Activated CD8-positive, alpha-beta T cell treated with anti-CD3 and anti-CD28 coated beads for 36 hours (primary cell): ENCODE data around the gene KCNIP1. TPM values are rescaled to one million over a fixed set of nuclear protein-coding genes. Genes with fewer than 3 reads are reported as not detected.

Experiments
- ATAC-seq: fragments of 200-7000 bp; cut with Tn5 transposase; one replicate; pipeline ENCODE4 v1.10.0; 2021; ENCODE audit warnings: mild to moderate bottlenecking, moderate library complexity
- CTCF ChIA-PET: fragments of 350-600 bp; sonication (Branson Sonifier 250); formaldehyde crosslinking; loops from one replicate; lab custom pipeline; 2021; ENCODE audit warnings: antibody characterized with exemption; lab: Charles Lee
- POLR2A ChIA-PET: fragments of 350-600 bp; sonication (Branson Sonifier 250); formaldehyde crosslinking; loops from one replicate; lab custom pipeline; 2021; ENCODE audit warnings: antibody characterized with exemption; lab: Charles Lee
- DNase-seq: peaks from one replicate; pipeline ENCODE4 v3.0.0-alpha.2; 2020
- H3K27ac Mint-ChIP-seq: one replicate; pipeline ENCODE4 v1.8.0; 2021; ENCODE audit warnings: mild to moderate bottlenecking, mixed read lengths
- H3K27me3 Mint-ChIP-seq: one replicate; pipeline ENCODE4 v1.8.0; 2021; ENCODE audit warnings: mixed read lengths
- H3K36me3 Mint-ChIP-seq: one replicate; pipeline ENCODE4 v1.8.0; 2021; ENCODE audit warnings: low read depth, mixed read lengths
- H3K4me1 Mint-ChIP-seq: one replicate; pipeline ENCODE4 v1.8.0; 2021; ENCODE audit warnings: low read depth, mixed read lengths
- H3K4me3 Mint-ChIP-seq: one replicate; pipeline ENCODE4 v1.8.0; 2021; ENCODE audit warnings: mild to moderate bottlenecking, moderate library complexity, mixed read lengths
- H3K9me3 Mint-ChIP-seq: one replicate; pipeline ENCODE4 v1.8.0; 2021; ENCODE audit warnings: mixed read lengths
- intact Hi-C: fragments of 100-400 bp; cut with micrococcal nuclease; formaldehyde crosslinking; loops from one replicate; pipeline ENCODE4 v1.10.0; 2022
- total RNA-seq, 2 experiments: library from RNA; stranded (reverse); gene quantifications; one replicate each; pipeline ENCODE4 v1.2.3, GENCODE V29; 2021
- TF ChIP-seq, protein P1 (sequence below): fragments of 200-600 bp; IDR thresholded peaks from one replicate; pipeline ENCODE4 v1.8.0; 2022; ENCODE audit warnings: antibody characterized with exemption, mild to moderate bottlenecking

KCNIP1 gene
- total RNA-seq, 2 experiments from 2014 or later: not detected

DNA sequence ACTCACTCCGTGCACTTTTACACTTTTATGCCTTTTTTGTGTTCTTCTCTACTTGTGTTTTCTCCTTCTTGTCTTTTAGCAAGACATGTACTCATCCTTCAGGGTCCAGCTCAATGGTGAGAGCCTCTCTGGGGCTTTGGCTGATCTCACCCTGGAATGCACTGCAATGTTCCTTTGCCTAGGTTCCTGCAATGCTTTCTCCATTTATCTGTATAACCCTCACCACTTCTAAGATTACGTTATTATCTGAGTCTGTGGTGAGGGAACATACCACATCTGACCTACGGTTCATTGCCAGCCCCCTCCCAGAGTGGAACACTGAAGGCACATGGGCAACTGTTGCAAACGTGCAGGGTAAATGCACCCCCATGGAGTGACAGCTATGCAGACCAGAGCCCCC, 47.3 kb downstream of the KCNIP1 start:
- Mint-ChIP-seq H3K4me3 (no peak overlapping the region), H3K36me3 (no peaks in the 10 kb centered on the region), H3K4me1 (no peaks in the 10 kb centered on the region), H3K9me3 (no peaks in the 10 kb centered on the region), H3K27me3 (peaks cover 19% of the 10 kb centered on the region), H3K27ac (no peak overlapping the region)
- no peak for DNase-seq
- no peak for ATAC-seq
- POLR2A ChIA-PET: no interaction called here
- CTCF ChIA-PET: no interaction called here
- TF ChIP-seq, protein P1, sequence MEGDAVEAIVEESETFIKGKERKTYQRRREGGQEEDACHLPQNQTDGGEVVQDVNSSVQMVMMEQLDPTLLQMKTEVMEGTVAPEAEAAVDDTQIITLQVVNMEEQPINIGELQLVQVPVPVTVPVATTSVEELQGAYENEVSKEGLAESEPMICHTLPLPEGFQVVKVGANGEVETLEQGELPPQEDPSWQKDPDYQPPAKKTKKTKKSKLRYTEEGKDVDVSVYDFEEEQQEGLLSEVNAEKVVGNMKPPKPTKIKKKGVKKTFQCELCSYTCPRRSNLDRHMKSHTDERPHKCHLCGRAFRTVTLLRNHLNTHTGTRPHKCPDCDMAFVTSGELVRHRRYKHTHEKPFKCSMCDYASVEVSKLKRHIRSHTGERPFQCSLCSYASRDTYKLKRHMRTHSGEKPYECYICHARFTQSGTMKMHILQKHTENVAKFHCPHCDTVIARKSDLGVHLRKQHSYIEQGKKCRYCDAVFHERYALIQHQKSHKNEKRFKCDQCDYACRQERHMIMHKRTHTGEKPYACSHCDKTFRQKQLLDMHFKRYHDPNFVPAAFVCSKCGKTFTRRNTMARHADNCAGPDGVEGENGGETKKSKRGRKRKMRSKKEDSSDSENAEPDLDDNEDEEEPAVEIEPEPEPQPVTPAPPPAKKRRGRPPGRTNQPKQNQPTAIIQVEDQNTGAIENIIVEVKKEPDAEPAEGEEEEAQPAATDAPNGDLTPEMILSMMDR: no peak
- intact Hi-C loops: no loop called here

GRCh38 chr5:170551622-170552021, 47.8 kb downstream of the KCNIP1 start:
- ChIA-PET CTCF (no interaction called here), POLR2A (no interaction called here)
- Mint-ChIP-seq H3K36me3 (no peaks in the 10 kb centered on the region), H3K4me1 (no peaks in the 10 kb centered on the region), H3K9me3 (no peaks in the 10 kb centered on the region), H3K4me3 (no peak overlapping the region), H3K27me3 (peaks cover 19% of the 10 kb centered on the region), H3K27ac (no peak overlapping the region)
- DNase-seq: no peak
- TF ChIP-seq, protein P1: no peak
- ATAC-seq: no peak
- intact Hi-C loops: no loop called here

DNA sequence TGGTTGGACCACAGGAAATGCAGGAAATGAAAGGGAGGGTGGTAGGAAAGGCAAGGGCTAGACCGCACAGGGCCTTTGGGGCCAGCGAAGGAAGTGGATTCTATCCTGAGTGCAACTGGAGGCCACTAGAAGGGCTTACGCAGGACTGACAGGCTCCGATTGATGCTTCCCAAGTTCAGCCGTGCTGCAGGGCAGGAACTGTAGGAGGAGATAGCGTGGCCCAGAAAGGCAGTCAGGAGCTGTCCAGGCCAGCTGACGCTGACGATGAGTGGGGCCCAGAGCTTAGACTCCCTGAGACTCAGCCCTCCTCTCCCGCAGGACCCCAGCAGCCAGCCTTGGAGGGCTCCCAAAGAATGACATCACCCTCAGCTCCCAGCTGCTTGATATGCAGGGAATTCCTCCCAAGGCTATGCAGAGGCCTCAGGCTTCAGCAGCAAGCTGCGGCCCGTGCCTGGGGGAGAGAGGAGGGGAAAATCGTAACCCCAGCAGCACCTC, 48.8 kb downstream of the KCNIP1 start:
- Mint-ChIP-seq H3K36me3 (no peaks in the 10 kb centered on the region), H3K4me1 (no peaks in the 10 kb centered on the region), H3K27me3 (peaks cover 15% of the 10 kb centered on the region), H3K9me3 (no peaks in the 10 kb centered on the region), H3K27ac (no peak overlapping the region), H3K4me3 (no peak overlapping the region)
- TF ChIP-seq, protein P1: no peak
- ChIA-PET POLR2A (no interaction called here), CTCF (interaction anchor here (0.8 kb wide), 1 partner anchor 81 kb away, joined by 3 read pairs; no protein-coding TSS in a partner anchor)
- peak; percentile 13 for ATAC-seq
- no peak for DNase-seq
- intact Hi-C loops: no loop called here

GRCh38 chr5:170553218-170553617, 49.4 kb downstream of the KCNIP1 start:
- H3K36me3 Mint-ChIP-seq: no peaks in the 10 kb centered on the region
- intact Hi-C loops: no loop called here
- CTCF ChIA-PET: interaction anchor here (0.8 kb wide), 1 partner anchor 81 kb away, joined by 3 read pairs; no protein-coding TSS in a partner anchor
- no peaks in the 10 kb centered on the region for H3K4me1 Mint-ChIP-seq
- peaks cover 14% of the 10 kb centered on the region for H3K27me3 Mint-ChIP-seq
- no peak for ATAC-seq
- DNase-seq: no peak
- POLR2A ChIA-PET: interaction anchor here (0.6 kb wide), 1 partner anchor 40 kb away, joined by 4 read pairs; no protein-coding TSS in a partner anchor
- TF ChIP-seq, protein P1: no peak
- H3K4me3 Mint-ChIP-seq: no peak overlapping the region
- H3K27ac Mint-ChIP-seq: no peak overlapping the region
- H3K9me3 Mint-ChIP-seq: no peaks in the 10 kb centered on the region

DNA sequence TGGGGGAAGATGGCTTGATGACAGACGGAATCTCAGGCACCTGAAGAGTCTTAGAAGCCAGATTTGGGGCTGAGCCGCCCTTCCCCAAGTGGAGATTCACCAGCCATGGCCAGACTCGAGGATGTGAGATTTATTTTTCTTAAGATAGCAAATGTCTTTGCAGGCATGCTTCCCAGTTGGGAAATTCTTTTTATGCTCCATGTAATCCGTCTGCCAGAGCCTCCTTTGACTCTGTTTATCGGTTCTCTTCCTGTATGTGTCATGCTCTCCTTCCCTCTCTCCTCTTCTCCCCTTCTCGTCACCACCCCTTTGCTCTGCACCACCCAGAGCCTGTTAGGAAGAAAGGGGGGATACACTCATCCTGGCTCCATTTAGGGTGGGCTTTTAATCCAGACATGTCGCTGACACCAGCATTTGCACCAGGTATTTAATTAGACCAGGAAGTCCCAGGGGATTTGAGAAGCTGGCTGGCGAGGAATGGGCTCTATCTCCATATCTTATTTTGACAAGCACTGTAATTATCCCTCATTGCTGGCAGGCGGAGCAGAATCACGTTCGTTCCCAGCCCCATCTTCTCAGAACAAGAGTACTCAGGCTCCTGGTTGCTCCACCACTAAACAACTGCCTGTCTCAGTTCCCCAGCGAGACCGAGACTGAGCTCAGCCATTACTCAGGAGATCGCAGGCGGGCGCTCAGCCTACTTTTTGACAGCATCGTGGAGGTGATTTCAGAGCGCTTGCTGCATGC, 50.9 kb downstream of the KCNIP1 start:
- Mint-ChIP-seq H3K27ac (no peak overlapping the region), H3K9me3 (no peaks in the 10 kb centered on the region), H3K27me3 (peaks cover 18% of the 10 kb centered on the region), H3K4me3 (no peak overlapping the region), H3K36me3 (no peaks in the 10 kb centered on the region), H3K4me1 (no peaks in the 10 kb centered on the region)
- DNase-seq (no peak), ATAC-seq (no peak)
- intact Hi-C loops: no loop called here
- TF ChIP-seq, protein P1: no peak
- CTCF ChIA-PET: no interaction called here
- POLR2A ChIA-PET: no interaction called here
